Panc1 (cell line): ENCODE data around the gene DCC. TPM values are rescaled to one million over a fixed set of nuclear protein-coding genes. Genes with fewer than 3 reads are reported as not detected.

Experiments used
- ATAC-seq: fragments of 200-7000 bp; cut with Tn5 transposase; 2 replicates; pipeline ENCODE4 v1.9.1; 2020; ENCODE audit warnings: mild to moderate bottlenecking, moderate library complexity
- BruUV-seq: library from RNA; stranded (reverse); fragments of 400-500 nt; replicated peaks from 2 replicates; lab custom pipeline; 2021; lab: Mats Ljungman, UMichigan
- CTCF ChIA-PET: fragments of 300-600 bp; sonication (Branson Sonifier 250); formaldehyde crosslinking; loops from one replicate; lab custom pipeline; 2022; ENCODE audit warnings: antibody characterized with exemption; lab: Charles Lee
- POLR2A ChIA-PET: fragments of 300-600 bp; sonication (Branson Sonifier 250); formaldehyde crosslinking; loops from one replicate; lab custom pipeline; 2022; ENCODE audit warnings: antibody characterized with exemption; lab: Charles Lee
- DNase-seq: peaks from one replicate; pipeline ENCODE4 v3.0.0-alpha.2; 2010; ENCODE audit warnings: low read depth, low spot score
- H3K27ac ChIP-seq: 2 replicates; pipeline ENCODE4 v1.5.1; 2011; ENCODE audit warnings: mild to moderate bottlenecking, low read length, inconsistent platforms
- H3K27me3 ChIP-seq: fragments of 200-500 bp; sonication (Bioruptor generic); 2 replicates; pipeline ENCODE4 v1.6.0; 2014; ENCODE audit warnings: low read length, inconsistent platforms; ENCODE audit not compliant: control insufficient read depth, insufficient read depth
- H3K36me3 ChIP-seq: fragments of 200-500 bp; sonication (Bioruptor generic); 2 replicates; pipeline ENCODE4 v1.5.1; 2014; ENCODE audit warnings: inconsistent platforms, mild to moderate bottlenecking, low read length, moderate library complexity; ENCODE audit not compliant: control insufficient read depth, insufficient read depth
- H3K4me1 ChIP-seq: 2 replicates; pipeline ENCODE4 v1.5.1; 2011; ENCODE audit warnings: inconsistent platforms, mild to moderate bottlenecking, low read length, moderate library complexity; ENCODE audit not compliant: control insufficient read depth, insufficient read depth
- H3K4me3 ChIP-seq, 2 experiments: 2 replicates each; pipeline ENCODE4 v1.5.1; 2011 to 2012; ENCODE audit warnings: low read depth in 2 of 2, low read length in 2 of 2, mild to moderate bottlenecking in 2 of 2, inconsistent platforms in 1 of 2, moderate library complexity in 1 of 2
- H3K9me3 ChIP-seq: fragments of 200-500 bp; sonication (Bioruptor generic); 2 replicates; pipeline ENCODE4 v1.5.1; 2014; ENCODE audit warnings: low read depth, mild to moderate bottlenecking, inconsistent platforms, low read length, moderate library complexity; ENCODE audit not compliant: control insufficient read depth, insufficient read depth
- POLR2AphosphoS5 ChIP-seq: IDR thresholded peaks from 2 replicates; pipeline ENCODE4 v1.6.1; 2012; ENCODE audit warnings: mild to moderate bottlenecking, low read depth, low read length, moderate library complexity
- SIN3A ChIP-seq: IDR thresholded peaks from 2 replicates; pipeline ENCODE4 v1.6.1; 2012; ENCODE audit warnings: low read depth, mild to moderate bottlenecking, low read length, moderate library complexity, borderline replicate concordance; ENCODE audit not compliant: insufficient read depth
- TCF7L2 ChIP-seq: IDR thresholded peaks from 2 replicates; pipeline ENCODE4 v1.6.1; 2011; ENCODE audit warnings: mild to moderate bottlenecking, low read depth, low read length, inconsistent platforms
- in situ Hi-C: cut with HindIII; loops from 2 replicates; pipeline ENCODE4 v1.10.0; 2016; ENCODE audit warnings: low sequenced_read_pairs, low pct_unique_long_range_greater_than_20kb
- intact Hi-C: fragments of 100-400 bp; cut with micrococcal nuclease; formaldehyde crosslinking; loops from one replicate; pipeline ENCODE4 v1.10.0; 2022; ENCODE audit not compliant: unreplicated experiment
- total RNA-seq: library from RNA; stranded (reverse); gene quantifications from one replicate; pipeline ENCODE4 v1.2.1, GENCODE V29; 2021; ENCODE audit not compliant: unreplicated experiment
- TF ChIP-seq, protein P1 (sequence below), 2 experiments: IDR thresholded peaks; 2 replicates each; pipeline ENCODE4 v1.6.1; 2011 to 2012; ENCODE audit warnings: low read depth in 2 of 2, control low read depth in 1 of 2, low read length in 1 of 2, mild to moderate bottlenecking in 1 of 2, moderate library complexity in 1 of 2; ENCODE audit not compliant: insufficient read depth in 1 of 2
- TF ChIP-seq, protein P2 (sequence below): fragments of 450-650 bp; IDR thresholded peaks from 2 replicates; pipeline ENCODE4 v1.5.1; 2017; ENCODE audit warnings: mild to moderate bottlenecking

DCC gene
- total RNA-seq, 1 experiment from 2014 or later: not detected

DNA sequence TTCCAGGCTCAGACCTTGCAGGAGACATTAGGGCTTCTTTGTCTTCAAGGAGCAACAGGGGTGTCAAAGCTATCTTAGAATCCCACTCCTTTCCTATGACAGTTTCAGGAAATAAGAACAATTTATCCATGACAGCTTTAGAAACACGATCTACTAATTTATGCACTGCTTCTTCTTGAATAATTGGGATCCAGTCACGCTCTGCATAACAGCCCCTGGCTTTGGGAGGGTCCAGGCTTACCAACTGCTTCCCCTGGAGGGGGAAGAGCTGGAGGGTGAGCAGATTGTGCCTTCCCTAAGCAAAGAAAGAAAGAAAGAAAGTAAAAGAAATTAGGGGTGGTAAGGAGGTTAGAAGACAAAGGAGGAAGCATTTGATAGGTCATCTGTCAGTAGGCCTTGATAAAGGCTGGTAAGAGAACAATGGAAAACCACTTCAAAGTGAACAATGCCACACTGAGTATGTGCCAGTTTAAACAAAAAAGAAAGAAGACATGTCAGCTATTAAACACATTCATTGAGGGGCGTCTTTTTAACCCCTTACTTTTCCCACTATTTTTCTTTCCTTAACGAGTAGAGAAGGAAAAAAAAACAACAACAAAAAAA is 327.6 kb downstream of the DCC start:
- intact Hi-C loops: no loop called here
- Histone ChIP-seq H3K27me3 (no peaks in the 10 kb centered on the region), H3K4me3 (no peak overlapping the region), H3K9me3 (no peaks in the 10 kb centered on the region), H3K4me1 (no peaks in the 10 kb centered on the region), H3K27ac (no peak overlapping the region), H3K36me3 (no peaks in the 10 kb centered on the region)
- POLR2A ChIA-PET: no interaction called here
- TF ChIP-seq TCF7L2: no peak
- TF ChIP-seq, protein P1, sequence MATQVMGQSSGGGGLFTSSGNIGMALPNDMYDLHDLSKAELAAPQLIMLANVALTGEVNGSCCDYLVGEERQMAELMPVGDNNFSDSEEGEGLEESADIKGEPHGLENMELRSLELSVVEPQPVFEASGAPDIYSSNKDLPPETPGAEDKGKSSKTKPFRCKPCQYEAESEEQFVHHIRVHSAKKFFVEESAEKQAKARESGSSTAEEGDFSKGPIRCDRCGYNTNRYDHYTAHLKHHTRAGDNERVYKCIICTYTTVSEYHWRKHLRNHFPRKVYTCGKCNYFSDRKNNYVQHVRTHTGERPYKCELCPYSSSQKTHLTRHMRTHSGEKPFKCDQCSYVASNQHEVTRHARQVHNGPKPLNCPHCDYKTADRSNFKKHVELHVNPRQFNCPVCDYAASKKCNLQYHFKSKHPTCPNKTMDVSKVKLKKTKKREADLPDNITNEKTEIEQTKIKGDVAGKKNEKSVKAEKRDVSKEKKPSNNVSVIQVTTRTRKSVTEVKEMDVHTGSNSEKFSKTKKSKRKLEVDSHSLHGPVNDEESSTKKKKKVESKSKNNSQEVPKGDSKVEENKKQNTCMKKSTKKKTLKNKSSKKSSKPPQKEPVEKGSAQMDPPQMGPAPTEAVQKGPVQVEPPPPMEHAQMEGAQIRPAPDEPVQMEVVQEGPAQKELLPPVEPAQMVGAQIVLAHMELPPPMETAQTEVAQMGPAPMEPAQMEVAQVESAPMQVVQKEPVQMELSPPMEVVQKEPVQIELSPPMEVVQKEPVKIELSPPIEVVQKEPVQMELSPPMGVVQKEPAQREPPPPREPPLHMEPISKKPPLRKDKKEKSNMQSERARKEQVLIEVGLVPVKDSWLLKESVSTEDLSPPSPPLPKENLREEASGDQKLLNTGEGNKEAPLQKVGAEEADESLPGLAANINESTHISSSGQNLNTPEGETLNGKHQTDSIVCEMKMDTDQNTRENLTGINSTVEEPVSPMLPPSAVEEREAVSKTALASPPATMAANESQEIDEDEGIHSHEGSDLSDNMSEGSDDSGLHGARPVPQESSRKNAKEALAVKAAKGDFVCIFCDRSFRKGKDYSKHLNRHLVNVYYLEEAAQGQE (IDR thresholded peaks at IDR 0.05; ENCODE audit: insufficient read depth in 1 of 2, low read depth in 2 of 2, low read length in 1 of 2): no peak
- TF ChIP-seq, protein P2, sequence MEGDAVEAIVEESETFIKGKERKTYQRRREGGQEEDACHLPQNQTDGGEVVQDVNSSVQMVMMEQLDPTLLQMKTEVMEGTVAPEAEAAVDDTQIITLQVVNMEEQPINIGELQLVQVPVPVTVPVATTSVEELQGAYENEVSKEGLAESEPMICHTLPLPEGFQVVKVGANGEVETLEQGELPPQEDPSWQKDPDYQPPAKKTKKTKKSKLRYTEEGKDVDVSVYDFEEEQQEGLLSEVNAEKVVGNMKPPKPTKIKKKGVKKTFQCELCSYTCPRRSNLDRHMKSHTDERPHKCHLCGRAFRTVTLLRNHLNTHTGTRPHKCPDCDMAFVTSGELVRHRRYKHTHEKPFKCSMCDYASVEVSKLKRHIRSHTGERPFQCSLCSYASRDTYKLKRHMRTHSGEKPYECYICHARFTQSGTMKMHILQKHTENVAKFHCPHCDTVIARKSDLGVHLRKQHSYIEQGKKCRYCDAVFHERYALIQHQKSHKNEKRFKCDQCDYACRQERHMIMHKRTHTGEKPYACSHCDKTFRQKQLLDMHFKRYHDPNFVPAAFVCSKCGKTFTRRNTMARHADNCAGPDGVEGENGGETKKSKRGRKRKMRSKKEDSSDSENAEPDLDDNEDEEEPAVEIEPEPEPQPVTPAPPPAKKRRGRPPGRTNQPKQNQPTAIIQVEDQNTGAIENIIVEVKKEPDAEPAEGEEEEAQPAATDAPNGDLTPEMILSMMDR: no peak
- no peak for TF ChIP-seq SIN3A
- no peak for TF ChIP-seq POLR2AphosphoS5
- CTCF ChIA-PET: no interaction called here
- DNase-seq (no peak), ATAC-seq (no peak)
- BruUV-seq: no TSS peak
- in situ Hi-C loops: no loop called here

DNA sequence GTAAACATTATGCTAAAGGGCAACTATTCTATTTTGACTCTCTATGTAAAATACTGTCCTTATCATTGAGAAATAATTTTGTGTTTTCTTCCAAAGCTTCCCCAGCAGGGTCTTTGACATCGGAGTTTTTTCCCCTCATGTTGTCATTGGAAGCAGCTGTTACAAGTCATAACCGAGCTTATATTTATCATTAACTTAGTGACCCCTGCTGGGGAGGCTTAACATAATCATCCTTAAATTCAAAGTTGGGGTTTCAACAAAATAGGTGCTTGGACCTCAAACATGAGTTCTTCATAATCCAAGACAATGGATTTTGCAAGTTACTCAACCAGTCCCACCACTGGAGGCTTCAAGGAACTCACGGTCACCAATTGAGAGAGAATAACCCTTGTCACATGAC is 330.9 kb downstream of the DCC start:
- Histone ChIP-seq H3K9me3 (no peaks in the 10 kb centered on the region), H3K36me3 (no peaks in the 10 kb centered on the region; the same call in 1 of the 2 replicates), H3K27me3 (no peaks in the 10 kb centered on the region), H3K4me1 (no peaks in the 10 kb centered on the region), H3K4me3 (no peak overlapping the region), H3K27ac (no peak overlapping the region)
- CTCF ChIA-PET: no interaction called here
- no peak for TF ChIP-seq TCF7L2
- TF ChIP-seq SIN3A: no peak
- TF ChIP-seq, protein P2: no peak; the same call in 1 of the 2 replicates
- TF ChIP-seq, protein P1 (IDR thresholded peaks at IDR 0.05; ENCODE audit: insufficient read depth in 1 of 2, low read depth in 2 of 2, low read length in 1 of 2): no peak
- TF ChIP-seq POLR2AphosphoS5: no peak
- POLR2A ChIA-PET: no interaction called here
- in situ Hi-C loops: no loop called here
- no peak for DNase-seq
- ATAC-seq: no peak
- intact Hi-C loops: loop anchor here (10.0 kb wide), 1 partner anchor 1006 kb away; no protein-coding TSS in a partner anchor
- no TSS peak for BruUV-seq
